IPS-15b (cell line): Measurements from ENCODE around the gene FCN2.

ENCODE experiments used
- H3K27me3 ChIP-seq: one replicate; pipeline ENCODE4 v1.6.1; 2013; ENCODE audit warnings: low read length; ENCODE audit not compliant: control insufficient read depth, insufficient read depth
- H3K36me3 ChIP-seq: one replicate; pipeline ENCODE4 v1.6.1; 2013; ENCODE audit warnings: low read length; ENCODE audit not compliant: control insufficient read depth, insufficient read depth
- H3K4me1 ChIP-seq: one replicate; pipeline ENCODE4 v1.6.1; 2013; ENCODE audit warnings: mild to moderate bottlenecking, low read length; ENCODE audit not compliant: control insufficient read depth, insufficient read depth
- H3K4me3 ChIP-seq: one replicate; pipeline ENCODE4 v1.5.1; 2013; ENCODE audit warnings: low read depth, low read length
- H3K9ac ChIP-seq: one replicate; pipeline ENCODE4 v1.6.1; 2013; ENCODE audit warnings: low read depth, mild to moderate bottlenecking, low read length
- H3K9me3 ChIP-seq: one replicate; pipeline ENCODE4 v1.6.1; 2013; ENCODE audit warnings: mild to moderate bottlenecking, low read length; ENCODE audit not compliant: control insufficient read depth, insufficient read depth

The FCN2 gene

DNA sequence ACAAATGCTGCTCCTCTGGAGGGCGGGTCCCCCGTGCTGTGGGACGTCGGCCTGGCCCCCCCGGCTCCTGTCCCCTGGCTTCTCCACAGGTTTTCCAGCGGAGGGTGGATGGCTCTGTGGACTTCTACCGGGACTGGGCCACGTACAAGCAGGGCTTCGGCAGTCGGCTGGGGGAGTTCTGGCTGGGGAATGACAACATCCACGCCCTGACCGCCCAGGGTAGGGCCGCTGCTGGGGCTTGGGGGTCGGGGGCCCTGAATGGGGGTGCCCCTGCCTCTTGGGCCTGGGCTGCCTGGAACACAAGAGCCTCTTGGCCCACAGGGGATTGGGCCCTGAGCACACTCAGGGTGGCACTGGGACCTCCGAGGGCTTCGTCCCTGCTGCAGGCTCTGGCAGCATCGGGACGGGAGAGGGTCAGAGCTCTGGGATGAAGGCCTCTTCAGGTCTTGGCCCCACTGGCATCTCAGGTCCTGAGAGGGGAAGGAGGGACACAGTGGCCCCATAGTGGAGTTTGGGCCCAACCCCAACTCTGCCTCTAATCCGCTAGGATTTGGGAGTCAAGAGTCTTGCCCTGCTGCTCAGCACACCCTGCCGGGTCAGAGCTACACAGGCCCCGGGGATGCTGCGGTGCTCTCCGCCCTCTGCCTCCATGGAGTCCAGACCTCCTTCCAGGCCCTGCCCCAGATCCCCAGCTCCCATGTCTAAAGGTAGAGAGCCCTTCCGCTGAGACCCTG is 5.2 kb downstream of the FCN2 start:
- no peaks in the 10 kb centered on the region for H3K27me3 ChIP-seq
- H3K9ac ChIP-seq, result no peak overlapping the region
- no peaks in the 10 kb centered on the region for H3K36me3 ChIP-seq
- H3K4me1 ChIP-seq, result no peaks in the 10 kb centered on the region
- no peak overlapping the region for H3K4me3 ChIP-seq
- no peaks in the 10 kb centered on the region for H3K9me3 ChIP-seq

DNA sequence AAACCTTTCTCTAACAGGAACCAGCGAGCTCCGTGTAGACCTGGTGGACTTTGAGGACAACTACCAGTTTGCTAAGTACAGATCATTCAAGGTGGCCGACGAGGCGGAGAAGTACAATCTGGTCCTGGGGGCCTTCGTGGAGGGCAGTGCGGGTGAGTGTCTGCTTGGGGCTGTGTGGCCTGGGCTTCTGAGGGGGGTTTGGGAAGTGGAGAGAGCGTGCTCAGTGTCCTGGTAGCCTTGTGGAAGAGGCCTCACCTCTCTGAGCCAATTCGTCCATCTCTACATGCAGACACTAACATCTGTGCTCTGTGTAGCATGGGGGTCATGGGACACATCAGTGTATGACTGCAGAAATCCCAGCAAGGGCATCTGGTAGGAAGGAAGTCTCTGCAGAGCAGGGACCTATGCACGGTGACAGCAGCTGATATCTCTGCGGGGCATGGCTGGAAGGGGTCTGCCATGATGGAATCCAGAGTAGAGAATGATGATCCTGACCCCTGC is 5.9 kb downstream of the FCN2 start:
- Histone ChIP-seq H3K9ac (no peak overlapping the region), H3K27me3 (no peaks in the 10 kb centered on the region), H3K9me3 (no peaks in the 10 kb centered on the region), H3K36me3 (no peaks in the 10 kb centered on the region), H3K4me1 (no peaks in the 10 kb centered on the region), H3K4me3 (no peak overlapping the region)

DNA sequence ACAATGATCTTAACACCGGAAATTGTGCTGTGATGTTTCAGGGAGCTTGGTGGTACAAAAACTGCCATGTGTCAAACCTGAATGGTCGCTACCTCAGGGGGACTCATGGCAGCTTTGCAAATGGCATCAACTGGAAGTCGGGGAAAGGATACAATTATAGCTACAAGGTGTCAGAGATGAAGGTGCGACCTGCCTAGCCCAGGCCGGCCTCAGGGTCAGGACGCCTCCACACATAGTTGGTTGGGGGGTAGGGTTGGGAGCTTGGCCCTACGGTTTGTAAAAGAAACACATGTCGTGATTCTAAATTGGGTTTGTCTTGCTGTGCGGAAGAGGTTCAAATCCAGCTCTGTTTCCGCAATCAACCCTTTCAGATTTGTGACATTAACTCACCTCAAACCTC is 6.6 kb downstream of the FCN2 start:
- no peaks in the 10 kb centered on the region for H3K9me3 ChIP-seq
- no peaks in the 10 kb centered on the region for H3K36me3 ChIP-seq
- H3K9ac ChIP-seq, result no peak overlapping the region
- H3K4me1 ChIP-seq, result no peaks in the 10 kb centered on the region
- H3K4me3 ChIP-seq, result no peak overlapping the region
- no peaks in the 10 kb centered on the region for H3K27me3 ChIP-seq

DNA sequence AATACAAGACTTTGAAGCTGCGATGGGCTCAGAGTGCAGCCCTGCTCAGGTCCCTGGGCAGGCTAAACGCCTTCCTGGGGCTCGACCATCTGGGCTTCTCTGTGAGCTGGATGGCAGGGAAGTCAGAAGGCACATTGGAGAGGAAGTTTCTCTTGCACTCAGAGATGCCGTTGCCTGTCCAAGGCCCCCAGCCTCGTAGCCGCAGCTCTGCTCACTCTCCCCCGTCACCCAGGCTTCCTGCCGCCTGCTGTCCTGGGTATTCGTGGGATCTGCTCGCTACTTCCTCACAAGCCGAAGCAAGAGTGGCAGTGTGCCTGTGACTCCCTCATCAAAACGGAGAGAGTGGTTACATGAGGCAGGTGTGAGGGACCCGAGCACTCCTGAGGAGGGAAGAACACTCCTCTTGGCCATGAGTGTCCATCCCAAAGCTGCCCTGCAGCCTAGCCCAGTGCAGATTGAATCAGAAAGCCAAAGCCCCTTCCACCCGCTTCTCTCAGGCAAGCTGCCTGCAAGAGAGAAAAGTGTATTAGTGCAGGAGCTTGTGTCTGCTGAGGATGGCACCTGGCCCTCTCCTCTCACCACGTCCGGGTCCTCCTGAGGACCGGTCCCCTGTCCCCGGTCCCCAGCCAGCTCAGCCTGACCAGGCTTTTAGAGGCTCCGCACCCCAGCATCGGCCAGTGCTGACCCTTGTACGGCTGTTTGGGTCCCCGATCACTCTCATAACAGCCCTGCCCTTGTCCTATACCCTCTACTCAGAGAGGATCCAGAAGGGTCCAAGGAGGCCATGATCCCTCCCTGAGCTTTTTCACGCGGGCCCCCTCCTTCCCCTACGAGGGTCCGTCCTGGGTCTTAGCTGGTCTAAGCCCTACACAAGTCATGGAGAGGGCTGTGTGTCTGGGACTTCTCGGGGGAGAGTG is 7.3 kb downstream of the FCN2 start:
- Histone ChIP-seq H3K4me3 (no peak overlapping the region), H3K27me3 (no peaks in the 10 kb centered on the region), H3K4me1 (no peaks in the 10 kb centered on the region), H3K9ac (no peak overlapping the region), H3K9me3 (no peaks in the 10 kb centered on the region), H3K36me3 (no peaks in the 10 kb centered on the region)

DNA sequence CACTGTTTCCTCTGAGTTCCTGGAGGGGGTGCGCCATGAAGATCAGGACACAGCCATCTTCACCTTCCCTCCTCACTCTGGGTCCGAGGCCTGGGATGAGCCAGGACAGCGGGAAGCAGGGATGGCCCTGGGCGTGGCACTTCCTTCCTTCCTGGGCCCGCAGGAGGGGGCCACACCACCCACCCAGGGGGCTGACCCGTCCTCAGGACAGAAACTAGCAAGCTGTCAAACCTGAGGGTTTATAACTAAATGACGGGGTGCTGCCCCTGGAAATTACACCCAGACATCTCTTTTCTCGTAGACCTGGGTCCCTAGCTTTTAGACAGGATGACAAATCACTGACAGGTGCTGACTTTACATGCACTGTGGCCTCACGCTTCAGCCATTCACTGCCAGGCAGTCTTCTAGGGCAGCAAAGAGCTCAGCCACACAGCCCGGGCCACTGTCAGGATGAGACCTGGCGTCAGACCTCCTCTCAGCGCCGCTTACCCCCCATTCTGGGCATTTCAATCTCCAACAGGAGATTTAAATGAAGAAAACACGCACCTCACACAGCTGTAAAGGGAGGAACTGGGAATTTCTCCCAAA is 8.1 kb downstream of the FCN2 start:
- no peak overlapping the region for H3K9ac ChIP-seq
- H3K27me3 ChIP-seq, result no peaks in the 10 kb centered on the region
- H3K4me3 ChIP-seq, result no peak overlapping the region
- H3K9me3 ChIP-seq, result no peaks in the 10 kb centered on the region
- no peaks in the 10 kb centered on the region for H3K4me1 ChIP-seq
- H3K36me3 ChIP-seq, result no peaks in the 10 kb centered on the region

DNA sequence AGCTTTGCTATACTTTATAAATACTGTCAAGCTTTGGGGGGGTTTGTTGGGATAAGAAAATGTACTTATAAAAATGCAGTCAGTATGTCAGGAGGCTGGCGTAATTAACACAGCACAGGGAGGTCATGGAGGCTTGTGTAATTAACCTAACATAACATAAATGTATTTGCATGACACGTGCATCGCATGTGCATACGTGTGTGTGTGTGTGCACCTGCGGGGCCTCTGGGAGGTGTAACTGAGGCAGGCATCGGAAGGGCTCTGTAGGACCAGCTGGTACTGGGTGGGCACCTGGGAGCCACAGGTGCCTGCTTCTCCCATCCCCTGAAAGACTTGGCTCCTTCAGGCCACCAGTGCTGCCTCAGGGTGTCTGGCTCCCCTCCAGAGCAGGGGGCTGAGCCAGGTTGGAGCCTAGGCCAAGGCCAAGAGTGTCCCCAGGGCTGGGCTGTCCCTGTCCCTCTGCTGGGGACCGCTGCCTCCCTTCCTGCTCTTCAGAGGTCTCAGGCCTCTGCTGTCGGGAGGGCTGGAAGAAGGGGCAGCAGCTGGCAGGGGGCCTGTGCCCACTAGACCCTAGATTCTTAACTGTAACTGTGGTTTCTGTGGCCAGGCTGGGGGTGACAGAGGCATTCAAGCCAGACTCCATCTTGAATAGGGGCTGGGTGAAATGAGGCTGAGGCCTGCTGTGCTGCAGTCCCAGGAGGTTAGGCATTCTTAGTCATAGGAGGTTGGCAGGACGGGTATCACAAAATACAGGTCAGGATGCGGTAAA is 9.0 kb downstream of the FCN2 start:
- Histone ChIP-seq H3K4me1 (no peaks in the 10 kb centered on the region), H3K9me3 (no peaks in the 10 kb centered on the region), H3K9ac (no peak overlapping the region), H3K27me3 (no peaks in the 10 kb centered on the region), H3K36me3 (no peaks in the 10 kb centered on the region), H3K4me3 (no peak overlapping the region)

DNA sequence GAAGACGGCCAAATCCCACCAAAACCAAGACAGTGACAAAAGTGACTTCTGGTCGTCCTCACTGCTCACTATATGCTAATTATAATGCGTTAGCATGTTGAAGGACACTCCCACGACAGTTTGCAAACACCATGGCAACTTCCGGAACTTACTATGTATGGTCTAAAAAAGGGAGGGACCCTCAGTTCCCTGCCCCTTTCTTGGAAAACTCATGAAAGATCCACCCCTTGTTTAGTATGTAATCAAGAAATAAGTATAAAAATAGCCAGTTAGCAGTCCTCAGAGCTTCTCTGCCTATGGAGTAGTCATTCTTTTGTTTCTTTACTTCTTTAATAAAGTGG is 9.5 kb downstream of the FCN2 start:
- H3K27me3 ChIP-seq, result no peaks in the 10 kb centered on the region
- H3K9me3 ChIP-seq, result no peaks in the 10 kb centered on the region
- no peaks in the 10 kb centered on the region for H3K4me1 ChIP-seq
- H3K4me3 ChIP-seq, result no peak overlapping the region
- H3K36me3 ChIP-seq, result no peaks in the 10 kb centered on the region
- H3K9ac ChIP-seq, result no peak overlapping the region

DNA sequence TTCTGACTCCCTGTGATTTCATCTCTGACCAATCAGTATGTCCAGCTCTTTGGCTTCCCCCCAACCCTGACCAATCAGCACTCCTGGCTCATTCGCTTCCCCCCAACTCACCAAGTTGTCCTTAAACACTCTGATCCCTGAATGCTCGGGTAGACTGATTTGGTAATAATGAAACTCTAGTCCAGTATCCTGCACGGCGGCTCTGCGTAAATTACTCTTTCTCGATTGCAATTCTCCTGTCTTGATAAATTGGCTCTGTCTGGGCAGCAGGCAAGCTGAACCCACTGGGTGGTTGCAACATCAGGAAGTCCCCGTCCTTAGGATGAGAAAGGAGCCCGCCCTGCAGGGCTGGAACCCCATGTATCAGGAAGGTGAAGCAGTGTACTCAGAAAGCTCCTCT is 10.4 kb downstream of the FCN2 start:
- Histone ChIP-seq H3K36me3 (no peaks in the 10 kb centered on the region), H3K4me3 (no peak overlapping the region), H3K9me3 (no peaks in the 10 kb centered on the region), H3K27me3 (no peaks in the 10 kb centered on the region), H3K9ac (no peak overlapping the region), H3K4me1 (no peaks in the 10 kb centered on the region)

DNA sequence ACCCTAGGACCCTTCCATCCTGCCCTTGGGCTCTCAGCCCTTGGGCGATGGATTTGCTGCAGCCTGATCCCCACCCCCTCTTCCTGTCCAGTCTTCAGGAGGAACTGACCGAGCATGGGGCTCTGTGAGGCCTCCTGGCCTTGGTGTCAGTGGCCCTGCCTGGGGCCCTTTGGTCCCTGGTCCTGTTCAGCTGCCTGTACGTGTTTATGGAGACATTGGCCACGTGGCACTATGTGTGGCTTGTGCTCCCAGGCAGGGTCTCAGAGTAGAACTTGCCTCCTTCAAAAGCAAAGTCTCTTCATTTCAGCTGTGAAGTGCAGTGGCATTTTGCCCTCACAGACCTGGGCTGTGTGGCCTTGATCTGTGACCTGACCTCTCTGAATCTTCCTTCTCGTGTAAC is 11.1 kb downstream of the FCN2 start:
- Histone ChIP-seq H3K9me3 (no peaks in the 10 kb centered on the region), H3K27me3 (no peaks in the 10 kb centered on the region), H3K4me3 (no peak overlapping the region), H3K4me1 (no peaks in the 10 kb centered on the region), H3K9ac (no peak overlapping the region), H3K36me3 (no peaks in the 10 kb centered on the region)

DNA sequence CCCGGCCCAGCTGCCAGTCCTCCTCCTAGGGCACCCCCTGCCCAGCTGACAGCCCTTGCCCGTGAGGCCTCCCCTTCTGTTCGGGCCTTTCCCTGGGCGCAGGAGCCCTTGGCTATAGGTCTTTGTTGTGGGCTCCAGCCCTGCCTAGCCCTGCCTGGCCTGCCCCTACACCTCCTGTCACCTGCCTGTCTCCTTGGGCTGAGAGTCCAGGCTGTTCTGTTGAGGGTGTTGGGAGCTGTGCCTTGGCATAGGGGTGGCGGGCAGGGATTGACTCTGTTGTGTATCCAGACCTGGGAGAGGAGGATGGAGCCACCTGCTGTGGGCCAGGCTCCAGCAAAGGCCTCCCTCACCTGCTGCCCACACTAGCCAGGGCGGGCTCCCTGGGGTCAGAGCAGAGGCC is 11.6 kb downstream of the FCN2 start:
- no peaks in the 10 kb centered on the region for H3K36me3 ChIP-seq
- no peak overlapping the region for H3K4me3 ChIP-seq
- H3K27me3 ChIP-seq, result no peaks in the 10 kb centered on the region
- no peaks in the 10 kb centered on the region for H3K4me1 ChIP-seq
- no peaks in the 10 kb centered on the region for H3K9me3 ChIP-seq
- H3K9ac ChIP-seq, result no peak overlapping the region

DNA sequence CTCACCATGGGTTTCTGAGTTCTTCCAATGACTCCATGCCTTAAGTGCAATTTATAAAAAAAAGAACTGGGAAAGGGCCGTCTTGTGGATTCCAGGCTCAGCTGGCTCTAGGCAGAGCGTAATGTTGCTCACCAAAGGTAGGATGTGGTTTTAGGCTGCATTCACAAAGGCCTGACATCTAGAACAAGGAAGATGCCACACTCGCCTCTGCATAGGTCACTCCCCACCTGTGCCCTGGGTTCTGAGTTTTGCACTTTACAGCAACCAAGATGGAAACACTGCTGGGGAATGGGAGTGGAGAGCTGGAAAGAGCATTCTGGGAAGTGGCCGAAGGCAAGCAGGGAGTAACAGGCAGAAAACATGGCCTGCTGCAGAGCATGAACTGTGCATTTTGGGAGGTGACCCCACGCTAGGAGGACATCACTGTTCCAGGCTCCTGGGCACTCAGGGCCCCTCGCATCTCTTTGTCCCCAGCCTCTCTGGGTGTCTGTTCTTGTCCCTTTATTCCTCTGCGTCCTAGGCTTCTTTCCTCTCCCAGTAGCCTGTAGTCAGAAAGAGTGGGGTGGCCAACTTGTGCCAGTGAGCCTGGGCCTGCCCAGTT is 12.3 kb downstream of the FCN2 start:
- Histone ChIP-seq H3K36me3 (no peaks in the 10 kb centered on the region), H3K9me3 (no peaks in the 10 kb centered on the region), H3K27me3 (no peaks in the 10 kb centered on the region), H3K9ac (no peak overlapping the region), H3K4me1 (no peaks in the 10 kb centered on the region), H3K4me3 (no peak overlapping the region)
